LoVo (cell line): Measurements from ENCODE around the gene TRIM28.
"Not testable (repeated sequence)": the region's sequence is repeated elsewhere in the genome, so short reads cannot be mapped to it uniquely, and the experiment has no call there.

Experiments used
- DNase-seq: peaks from one replicate; pipeline ENCODE4 v3.0.0-alpha.2; 2016; ENCODE audit warnings: low spot score

Gene TRIM28

GRCh38 chr19:58519087-58519354, 24.8 kb upstream of the TRIM28 start:
- DNase-seq, result peak; percentile 65

- DNase-seq, result peak; percentile 95
These were observed 24.3 kb upstream of the TRIM28 start, which contains the start of gene ZBTB45 for GRCh38 chr19:58519355-58520256. ZBTB45 (minus strand) TSS chr19:58519810; CDS start chr19:58517673, 2,137 bp downstream.

GRCh38 chr19:58520257-58520599, 23.6 kb upstream of the TRIM28 start:
- DNase-seq, result no peak

- no peak for DNase-seq
These were observed 22.2 kb upstream of the TRIM28 start for GRCh38 chr19:58521651-58522050.

GRCh38 chr19:58522709-58523108, 21.2 kb upstream of the TRIM28 start:
- no peak for DNase-seq

- DNase-seq, result no peak
These were observed 14.5 kb upstream of the TRIM28 start for GRCh38 chr19:58529405-58529804.

- DNase-seq, result no peak
These were observed 12.6 kb upstream of the TRIM28 start for GRCh38 chr19:58531034-58531840.

- DNase-seq, result no peak
These were observed 8.0 kb upstream of the TRIM28 start for GRCh38 chr19:58535857-58536256.

GRCh38 chr19:58536852-58537798, 6.7 kb upstream of the TRIM28 start:
- no peak for DNase-seq

GRCh38 chr19:58538257-58539168, 5.4 kb upstream of the TRIM28 start:
- DNase-seq, result no peak

- not testable (repeated sequence) for DNase-seq
These were observed 4.7 kb upstream of the TRIM28 start for GRCh38 chr19:58539169-58539559.

- DNase-seq, result not testable (repeated sequence)
These were observed 1.1 kb upstream of the TRIM28 start for GRCh38 chr19:58542641-58543372.

GRCh38 chr19:58544591-58545285, 874 bp downstream of the TRIM28 start:
- peak; percentile 65 for DNase-seq

- no peak for DNase-seq
These were observed 1.6 kb downstream of the TRIM28 start for GRCh38 chr19:58545286-58546018.

- DNase-seq, result no peak
These were observed 2.2 kb downstream of the TRIM28 start for GRCh38 chr19:58546019-58546530.

GRCh38 chr19:58547323-58548312, 3.8 kb downstream of the TRIM28 start:
- DNase-seq, result no peak

- no peak for DNase-seq
These were observed 5.2 kb downstream of the TRIM28 start for GRCh38 chr19:58548859-58549663.
